Activated CD8-positive, alpha-beta T cell treated with anti-CD3 and anti-CD28 coated beads, Interleukin-2, amount 10 ng/mL, durations not matched to agents 7 days and 5 days (primary cell): ENCODE data around the gene CFAP52. TPM values are rescaled to one million over a fixed set of nuclear protein-coding genes. Genes with fewer than 3 reads are reported as not detected.
"Not testable (repeated sequence)": the region's sequence is repeated elsewhere in the genome, so short reads cannot be mapped to it uniquely, and the experiment has no call there.

ENCODE experiments used
- ATAC-seq: fragments of 150-1000 bp; cut with Tn5 transposase; one replicate; pipeline ENCODE4 v1.10.0; 2021; ENCODE audit warnings: moderate library complexity
- CTCF ChIA-PET: fragments of 350-600 bp; sonication (Branson Sonifier 250); formaldehyde crosslinking; loops from one replicate; lab custom pipeline; 2021; ENCODE audit warnings: antibody characterized with exemption; lab: Charles Lee
- POLR2A ChIA-PET: fragments of 350-600 bp; sonication (Branson Sonifier 250); formaldehyde crosslinking; loops from one replicate; lab custom pipeline; 2021; ENCODE audit warnings: antibody characterized with exemption; lab: Charles Lee
- DNase-seq: peaks from one replicate; pipeline ENCODE4 v3.0.0-alpha.2; 2020
- H3K27ac Mint-ChIP-seq: one replicate; pipeline ENCODE4 v1.8.0; 2021; ENCODE audit warnings: mild to moderate bottlenecking, mixed read lengths
- H3K27me3 Mint-ChIP-seq: one replicate; pipeline ENCODE4 v1.8.0; 2021; ENCODE audit warnings: low read depth, mixed read lengths
- H3K36me3 Mint-ChIP-seq: one replicate; pipeline ENCODE4 v1.8.0; 2021; ENCODE audit warnings: low read depth, mixed read lengths
- H3K4me1 Mint-ChIP-seq: one replicate; pipeline ENCODE4 v1.8.0; 2021; ENCODE audit warnings: low read depth, mixed read lengths
- H3K4me3 Mint-ChIP-seq: one replicate; pipeline ENCODE4 v1.8.0; 2021; ENCODE audit warnings: mild to moderate bottlenecking, mixed read lengths
- H3K9me3 Mint-ChIP-seq: one replicate; pipeline ENCODE4 v1.8.0; 2022; ENCODE audit warnings: mixed read lengths; ENCODE audit not compliant: insufficient read depth
- total RNA-seq, 2 experiments: library from RNA; stranded (reverse); gene quantifications; one replicate each; pipeline ENCODE4 v1.2.3, GENCODE V29; 2021

Gene CFAP52
- total RNA-seq, 2 experiments from 2014 or later = not detected

GRCh38 chr17:9622961-9623360, 46.5 kb downstream of the CFAP52 start:
- no peak for ATAC-seq
- no peak overlapping the region for H3K27ac Mint-ChIP-seq
- POLR2A ChIA-PET = no interaction called here

GRCh38 chr17:9628509-9628908, 52.1 kb downstream of the CFAP52 start:
- Mint-ChIP-seq H3K9me3 (peaks cover 8% of the 10 kb centered on the region), H3K36me3 (no peaks in the 10 kb centered on the region), H3K27me3 (peaks cover 3% of the 10 kb centered on the region), H3K4me3 (no peak overlapping the region), H3K4me1 (no peaks in the 10 kb centered on the region), H3K27ac (no peak overlapping the region)
- no peak for DNase-seq
- CTCF ChIA-PET = no interaction called here
- POLR2A ChIA-PET = no interaction called here
- ATAC-seq = no peak

More at GRCh38 chr17:9622961-9623360, 46.5 kb downstream of the CFAP52 start:
- CTCF ChIA-PET = no interaction called here
- Mint-ChIP-seq H3K9me3 (peaks cover 21% of the 10 kb centered on the region), H3K4me3 (no peak overlapping the region), H3K36me3 (no peaks in the 10 kb centered on the region), H3K4me1 (no peaks in the 10 kb centered on the region), H3K27me3 (peaks cover 4% of the 10 kb centered on the region)
- DNase-seq = no peak

GRCh38 chr17:9632741-9633140, 56.3 kb downstream of the CFAP52 start:
- H3K27ac Mint-ChIP-seq = no peak overlapping the region
- no peaks in the 10 kb centered on the region for H3K36me3 Mint-ChIP-seq
- H3K4me3 Mint-ChIP-seq = no peak overlapping the region
- DNase-seq (no peak), ATAC-seq (no peak)
- CTCF ChIA-PET = interaction anchor here (0.6 kb wide), 1 partner anchor 55 kb away, joined by 3 read pairs; no protein-coding TSS in a partner anchor
- POLR2A ChIA-PET = no interaction called here
- H3K27me3 Mint-ChIP-seq = peaks cover 4% of the 10 kb centered on the region
- H3K4me1 Mint-ChIP-seq = no peaks in the 10 kb centered on the region
- no peaks in the 10 kb centered on the region for H3K9me3 Mint-ChIP-seq

GRCh38 chr17:9635340-9635739, 58.9 kb downstream of the CFAP52 start:
- H3K36me3 Mint-ChIP-seq = no peaks in the 10 kb centered on the region
- no peak for DNase-seq
- POLR2A ChIA-PET = no interaction called here
- H3K4me3 Mint-ChIP-seq = no peak overlapping the region
- no peak overlapping the region for H3K27ac Mint-ChIP-seq
- ATAC-seq = no peak
- peaks cover 6% of the 10 kb centered on the region for H3K27me3 Mint-ChIP-seq
- no peaks in the 10 kb centered on the region for H3K9me3 Mint-ChIP-seq
- CTCF ChIA-PET = no interaction called here
- no peaks in the 10 kb centered on the region for H3K4me1 Mint-ChIP-seq

- DNase-seq (no peak), ATAC-seq (no peak)
- CTCF ChIA-PET = no interaction called here
- Mint-ChIP-seq H3K4me3 (no peak overlapping the region), H3K27me3 (peaks cover 8% of the 10 kb centered on the region), H3K27ac (no peak overlapping the region), H3K9me3 (no peaks in the 10 kb centered on the region), H3K4me1 (no peaks in the 10 kb centered on the region), H3K36me3 (no peaks in the 10 kb centered on the region)
- POLR2A ChIA-PET = no interaction called here
Observed at GRCh38 chr17:9636501-9636900, 60.1 kb downstream of the CFAP52 start.

GRCh38 chr17:9640388-9640787, 63.9 kb downstream of the CFAP52 start:
- POLR2A ChIA-PET, H3K4me1 Mint-ChIP-seq, ATAC-seq, DNase-seq, H3K4me3 Mint-ChIP-seq, H3K27ac Mint-ChIP-seq, H3K36me3 Mint-ChIP-seq, CTCF ChIA-PET, H3K9me3 Mint-ChIP-seq: not testable (repeated sequence)
- peaks cover 20% of the 10 kb centered on the region for H3K27me3 Mint-ChIP-seq

- Mint-ChIP-seq H3K27me3 (peaks cover 38% of the 10 kb centered on the region), H3K36me3 (no peaks in the 10 kb centered on the region)
Observed at GRCh38 chr17:9643611-9644010, 67.2 kb downstream of the CFAP52 start.

GRCh38 chr17:9644910-9645751, 68.7 kb downstream of the CFAP52 start, which contains the start of gene USP43:
TSS of gene USP43 (plus strand) at chr17:9645517. CDS start at chr17:9645633, 116 bp downstream.
- ChIA-PET POLR2A (no interaction called here), CTCF (no interaction called here)
- ATAC-seq (peak; percentile 71), DNase-seq (peak; percentile 36)
- no peaks in the 10 kb centered on the region for H3K36me3 Mint-ChIP-seq
- no peaks in the 10 kb centered on the region for H3K9me3 Mint-ChIP-seq
- H3K27me3 Mint-ChIP-seq = peaks cover 38% of the 10 kb centered on the region
- H3K27ac Mint-ChIP-seq = no peak within 1 kb of the TSS
- peaks cover 21% of the 10 kb centered on the region for H3K4me1 Mint-ChIP-seq
- peak within 1 kb of the TSS; percentile 73 for H3K4me3 Mint-ChIP-seq

More at GRCh38 chr17:9643611-9644010, 67.2 kb downstream of the CFAP52 start:
- POLR2A ChIA-PET = no interaction called here
- no peaks in the 10 kb centered on the region for H3K9me3 Mint-ChIP-seq
- H3K27ac Mint-ChIP-seq = no peak overlapping the region
- peaks cover 21% of the 10 kb centered on the region for H3K4me1 Mint-ChIP-seq
- ATAC-seq (no peak), DNase-seq (no peak)
- H3K4me3 Mint-ChIP-seq = no peak overlapping the region
- CTCF ChIA-PET = no interaction called here

GRCh38 chr17:9645851-9646545, 69.6 kb downstream of the CFAP52 start:
- DNase-seq (peak; percentile 22), ATAC-seq (peak; percentile 54)
- Mint-ChIP-seq H3K27me3 (peaks cover 35% of the 10 kb centered on the region), H3K36me3 (no peaks in the 10 kb centered on the region), H3K9me3 (no peaks in the 10 kb centered on the region), H3K4me3 (peak overlapping the region; percentile 44), H3K27ac (no peak overlapping the region), H3K4me1 (peaks cover 21% of the 10 kb centered on the region)
- CTCF ChIA-PET = no interaction called here
- POLR2A ChIA-PET = no interaction called here

GRCh38 chr17:9646546-9646885, 70.1 kb downstream of the CFAP52 start:
- ATAC-seq (no peak), DNase-seq (no peak)
- POLR2A ChIA-PET = no interaction called here
- no peaks in the 10 kb centered on the region for H3K9me3 Mint-ChIP-seq
- H3K27me3 Mint-ChIP-seq = peaks cover 37% of the 10 kb centered on the region
- H3K27ac Mint-ChIP-seq = no peak overlapping the region
- CTCF ChIA-PET = no interaction called here
- H3K4me3 Mint-ChIP-seq = peak overlapping the region; percentile 44
- H3K4me1 Mint-ChIP-seq = peaks cover 21% of the 10 kb centered on the region
- H3K36me3 Mint-ChIP-seq = no peaks in the 10 kb centered on the region

- no peak overlapping the region for H3K4me3 Mint-ChIP-seq
- ATAC-seq (no peak), DNase-seq (no peak)
- no peaks in the 10 kb centered on the region for H3K36me3 Mint-ChIP-seq
- ChIA-PET CTCF (no interaction called here), POLR2A (no interaction called here)
- peaks cover 21% of the 10 kb centered on the region for H3K4me1 Mint-ChIP-seq
- H3K27ac Mint-ChIP-seq = no peak overlapping the region
- peaks cover 37% of the 10 kb centered on the region for H3K27me3 Mint-ChIP-seq
- no peaks in the 10 kb centered on the region for H3K9me3 Mint-ChIP-seq
Observed at GRCh38 chr17:9647014-9647413, 70.6 kb downstream of the CFAP52 start.

GRCh38 chr17:9648521-9649110, 72.2 kb downstream of the CFAP52 start:
- Mint-ChIP-seq H3K36me3 (no peaks in the 10 kb centered on the region), H3K27me3 (peaks cover 33% of the 10 kb centered on the region), H3K4me1 (peaks cover 21% of the 10 kb centered on the region), H3K27ac (no peak overlapping the region), H3K9me3 (no peaks in the 10 kb centered on the region), H3K4me3 (no peak overlapping the region)
- ChIA-PET POLR2A (no interaction called here), CTCF (no interaction called here)
- DNase-seq = no peak
- ATAC-seq = no peak
